ENCODE data around the gene ZNF768. TPM values are rescaled to one million over a fixed set of nuclear protein-coding genes. Genes with fewer than 3 reads are reported as not detected.

The ZNF768 gene
- total and polyA plus RNA-seq, 2 of the 13 experiments (the other 11 are each of a cell fraction or from before 2014, with no cell fraction given), result 26.7 to 34.4 TPM

GRCh38 chr16:30569746-30570635 lies 43.6 kb upstream of the ZNF768 start:
- Histone ChIP-seq H3K79me2 (ENCODE audit: insufficient read depth, low read length) (peaks cover 2% of the 10 kb centered on the region), H3K4me3 (replicated peaks in 1 of 3; ENCODE audit: insufficient read depth in 1 of 3, low read depth in 2 of 3, low read length in 3 of 3) (no peak overlapping the region), H3K27ac (ENCODE audit: extremely low read length, insufficient read depth, low read length) (no peak overlapping the region), H3K4me1 (ENCODE audit: insufficient read depth, low read length) (peaks cover 75% of the 10 kb centered on the region), H3K36me3 (replicated peaks in 1 of 2; ENCODE audit: control insufficient read depth in 1 of 2, insufficient read depth in 2 of 2, low read length in 2 of 2) (no peaks in the 10 kb centered on the region), H2AFZ (ENCODE audit: low read length) (no peak overlapping the region), H3K9ac (ENCODE audit: insufficient read depth, low read depth, low read length) (peak overlapping the region; percentile 12; the same call in 1 of the 2 replicates), H4K20me1 (ENCODE audit: insufficient read depth, low read length) (no peaks in the 10 kb centered on the region), H3K9me3 (ENCODE audit: low read length) (no peaks in the 10 kb centered on the region), H3K4me2 (ENCODE audit: low read depth, low read length) (peak overlapping the region; percentile 94), H3K27me3 (ENCODE audit: control insufficient read depth in 1 of 2, insufficient read depth in 2 of 2, low read length in 2 of 2) (no peaks in the 10 kb centered on the region)
- ATAC-seq (no peak), DNase-seq (ENCODE audit: low spot score) (no peak), FAIRE-seq (no peak)
- no TSS peak for BruUV-seq (replicated peaks)
- 97% methylated on average over 34 of the region's 44 CpGs for WGBS (ENCODE audit: low lambda C conversion rate)
- TF ChIP-seq ZNF3 (CRISPR knock-in tag; IDR thresholded peaks at IDR 0.05) (no peak), ZNF768 (CRISPR knock-in tag; IDR thresholded peaks at IDR 0.05) (peak; percentile 27; the same call in 1 of the 2 replicates), TAF1 (CRISPR knock-in tag; IDR thresholded peaks at IDR 0.05) (0 out of 2 replicates have a peak, but pooled peaks have one; percentile 11), TBP (CRISPR knock-in tag; IDR thresholded peaks at IDR 0.05) (no peak), ZBTB2 (CRISPR knock-in tag; IDR thresholded peaks at IDR 0.05; ENCODE audit: low read depth) (no peak), ZBTB38 (CRISPR knock-in tag; IDR thresholded peaks at IDR 0.05) (0 out of 2 replicates have a peak, but pooled peaks have one; percentile 35), ZNF781 (CRISPR knock-in tag; IDR thresholded peaks at IDR 0.05; ENCODE audit: borderline replicate concordance, not compliant biosample characterization) (peak; percentile 38), ZNF121 (CRISPR knock-in tag; IDR thresholded peaks at IDR 0.05) (no peak), RBFOX2 (IDR thresholded peaks at IDR 0.05; ENCODE audit: low read depth, low read length) (0 out of 2 replicates have a peak, but pooled peaks have one; percentile 52), NRL (CRISPR knock-in tag; IDR thresholded peaks at IDR 0.05; ENCODE audit: borderline replicate concordance) (0 out of 2 replicates have a peak, but pooled peaks have one; percentile 65), AGO2 (optimal IDR thresholded peaks at IDR 0.05; ENCODE audit: low read depth, low read length) (peak; percentile 43)
- TF ChIP-seq, protein P1, sequence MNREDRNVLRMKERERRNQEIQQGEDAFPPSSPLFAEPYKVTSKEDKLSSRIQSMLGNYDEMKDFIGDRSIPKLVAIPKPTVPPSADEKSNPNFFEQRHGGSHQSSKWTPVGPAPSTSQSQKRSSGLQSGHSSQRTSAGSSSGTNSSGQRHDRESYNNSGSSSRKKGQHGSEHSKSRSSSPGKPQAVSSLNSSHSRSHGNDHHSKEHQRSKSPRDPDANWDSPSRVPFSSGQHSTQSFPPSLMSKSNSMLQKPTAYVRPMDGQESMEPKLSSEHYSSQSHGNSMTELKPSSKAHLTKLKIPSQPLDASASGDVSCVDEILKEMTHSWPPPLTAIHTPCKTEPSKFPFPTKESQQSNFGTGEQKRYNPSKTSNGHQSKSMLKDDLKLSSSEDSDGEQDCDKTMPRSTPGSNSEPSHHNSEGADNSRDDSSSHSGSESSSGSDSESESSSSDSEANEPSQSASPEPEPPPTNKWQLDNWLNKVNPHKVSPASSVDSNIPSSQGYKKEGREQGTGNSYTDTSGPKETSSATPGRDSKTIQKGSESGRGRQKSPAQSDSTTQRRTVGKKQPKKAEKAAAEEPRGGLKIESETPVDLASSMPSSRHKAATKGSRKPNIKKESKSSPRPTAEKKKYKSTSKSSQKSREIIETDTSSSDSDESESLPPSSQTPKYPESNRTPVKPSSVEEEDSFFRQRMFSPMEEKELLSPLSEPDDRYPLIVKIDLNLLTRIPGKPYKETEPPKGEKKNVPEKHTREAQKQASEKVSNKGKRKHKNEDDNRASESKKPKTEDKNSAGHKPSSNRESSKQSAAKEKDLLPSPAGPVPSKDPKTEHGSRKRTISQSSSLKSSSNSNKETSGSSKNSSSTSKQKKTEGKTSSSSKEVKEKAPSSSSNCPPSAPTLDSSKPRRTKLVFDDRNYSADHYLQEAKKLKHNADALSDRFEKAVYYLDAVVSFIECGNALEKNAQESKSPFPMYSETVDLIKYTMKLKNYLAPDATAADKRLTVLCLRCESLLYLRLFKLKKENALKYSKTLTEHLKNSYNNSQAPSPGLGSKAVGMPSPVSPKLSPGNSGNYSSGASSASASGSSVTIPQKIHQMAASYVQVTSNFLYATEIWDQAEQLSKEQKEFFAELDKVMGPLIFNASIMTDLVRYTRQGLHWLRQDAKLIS (CRISPR knock-in tag; IDR thresholded peaks at IDR 0.05), result no peak
- in situ Hi-C loops (cut with HindIII; ENCODE audit: extremely low pct_ligation_motif_present, low pct_unique_long_range_greater_than_20kb) (loop anchor here (5.0 kb wide), 1 partner anchor 52 kb away; no protein-coding TSS in a partner anchor), intact Hi-C loops (cut with micrococcal nuclease; ENCODE audit: unreplicated experiment) (loop anchor here (2.0 kb wide), 1 partner anchor 29 kb away; no protein-coding TSS in a partner anchor)
- POLR2A ChIA-PET, result interaction anchor here (1.2 to 3.3 kb wide), 5 partner anchors 12 to 140 kb away, joined by 3 to 73 read pairs (median 17); partner anchors contain the start of genes DCTPP1, ZNF747 and ZNF764
- CTCF ChIA-PET (ENCODE audit: low intra/inter-chr PET ratio, low total read pairs), result no interaction called here

Measured in HepG2 (cell line).